Kidney epithelial cell (primary cell): ENCODE data around the gene ATF1. TPM values are rescaled to one million over a fixed set of nuclear protein-coding genes. Genes with fewer than 3 reads are reported as not detected.

Experiments
- DNase-seq: peaks from one replicate; pipeline ENCODE4 v3.0.0-alpha.2; 2010; ENCODE audit warnings: low read depth
- H3K27me3 ChIP-seq: 2 replicates; pipeline ENCODE4 v1.6.0; 2011; ENCODE audit warnings: low read length; ENCODE audit not compliant: control insufficient read depth, insufficient read depth
- H3K36me3 ChIP-seq: 2 replicates; pipeline ENCODE4 v1.5.1; 2011; ENCODE audit warnings: low read length; ENCODE audit not compliant: control insufficient read depth, insufficient read depth
- H3K4me3 ChIP-seq: 2 replicates; pipeline ENCODE4 v1.5.1; 2011; ENCODE audit warnings: low read depth, mild to moderate bottlenecking, control low read depth, low read length
- total RNA-seq: library from RNA; depleted of rRNA; stranded (reverse); fragments of >200 nt; gene quantifications from 2 replicates; pipeline ENCODE4 v1.2.3, GENCODE V29; 2015
- TF ChIP-seq, protein P1 (sequence below): IDR thresholded peaks from 2 replicates; pipeline ENCODE4 v1.5.1; 2011; ENCODE audit warnings: mild to moderate bottlenecking, moderate library complexity, low read length, control low read depth, inconsistent platforms; ENCODE audit not compliant: insufficient read depth, poor library complexity, severe bottlenecking

ATF1 gene
- total RNA-seq, 1 donor from 2014 or later = 17.3 TPM

DNA sequence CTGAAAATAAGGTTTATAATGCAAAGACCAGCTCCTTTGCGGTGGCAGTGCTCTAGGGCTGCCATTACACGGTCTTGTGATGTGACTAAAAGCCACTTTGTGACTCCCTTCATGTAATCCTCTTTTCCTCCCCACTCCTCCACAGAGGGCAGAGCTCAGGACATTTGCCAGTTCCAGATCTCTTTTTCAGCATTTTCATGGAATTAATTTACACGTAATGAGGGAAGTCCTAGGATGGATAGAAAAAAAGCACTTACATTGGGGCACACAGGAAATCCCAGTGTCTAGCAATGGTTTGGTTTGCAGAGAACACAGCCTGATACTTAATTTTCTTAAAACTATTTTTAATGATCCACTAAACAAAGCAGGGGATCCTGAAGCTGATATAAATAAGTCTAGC, 17.5 kb upstream of the ATF1 start:
- Histone ChIP-seq H3K36me3 (no peaks in the 10 kb centered on the region), H3K27me3 (no peaks in the 10 kb centered on the region), H3K4me3 (no peak overlapping the region)
- TF ChIP-seq, protein P1, sequence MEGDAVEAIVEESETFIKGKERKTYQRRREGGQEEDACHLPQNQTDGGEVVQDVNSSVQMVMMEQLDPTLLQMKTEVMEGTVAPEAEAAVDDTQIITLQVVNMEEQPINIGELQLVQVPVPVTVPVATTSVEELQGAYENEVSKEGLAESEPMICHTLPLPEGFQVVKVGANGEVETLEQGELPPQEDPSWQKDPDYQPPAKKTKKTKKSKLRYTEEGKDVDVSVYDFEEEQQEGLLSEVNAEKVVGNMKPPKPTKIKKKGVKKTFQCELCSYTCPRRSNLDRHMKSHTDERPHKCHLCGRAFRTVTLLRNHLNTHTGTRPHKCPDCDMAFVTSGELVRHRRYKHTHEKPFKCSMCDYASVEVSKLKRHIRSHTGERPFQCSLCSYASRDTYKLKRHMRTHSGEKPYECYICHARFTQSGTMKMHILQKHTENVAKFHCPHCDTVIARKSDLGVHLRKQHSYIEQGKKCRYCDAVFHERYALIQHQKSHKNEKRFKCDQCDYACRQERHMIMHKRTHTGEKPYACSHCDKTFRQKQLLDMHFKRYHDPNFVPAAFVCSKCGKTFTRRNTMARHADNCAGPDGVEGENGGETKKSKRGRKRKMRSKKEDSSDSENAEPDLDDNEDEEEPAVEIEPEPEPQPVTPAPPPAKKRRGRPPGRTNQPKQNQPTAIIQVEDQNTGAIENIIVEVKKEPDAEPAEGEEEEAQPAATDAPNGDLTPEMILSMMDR = no peak
- DNase-seq = no peak

DNA sequence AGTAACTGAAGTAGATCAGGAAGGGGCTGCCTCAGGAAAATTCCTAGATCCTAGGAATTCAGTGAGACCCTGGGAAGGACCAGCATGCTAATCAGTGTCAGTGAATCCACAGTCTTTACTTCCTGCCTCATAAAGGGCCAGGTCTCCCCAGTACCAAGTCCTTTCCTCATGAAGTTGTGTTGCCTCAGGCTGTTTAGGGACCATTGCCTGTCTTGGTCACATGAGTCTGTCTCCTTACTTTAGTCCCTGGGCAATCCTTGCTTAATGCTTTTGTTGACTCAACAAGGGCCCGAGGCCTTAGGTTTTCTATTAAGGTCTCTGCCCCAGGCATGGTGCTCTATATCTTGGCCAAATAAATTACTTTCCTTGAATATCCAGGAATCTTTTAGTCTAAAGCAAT, 16.1 kb upstream of the ATF1 start:
- TF ChIP-seq, protein P1 = no peak
- H3K27me3 ChIP-seq = no peaks in the 10 kb centered on the region
- no peaks in the 10 kb centered on the region for H3K36me3 ChIP-seq
- H3K4me3 ChIP-seq = no peak overlapping the region
- no peak for DNase-seq

- no peaks in the 10 kb centered on the region for H3K27me3 ChIP-seq
- no peak for DNase-seq
- TF ChIP-seq, protein P1 = no peak
- no peaks in the 10 kb centered on the region for H3K36me3 ChIP-seq
- no peak overlapping the region for H3K4me3 ChIP-seq
Measured at GRCh38 chr12:50749459-50749882, 14.4 kb upstream of the ATF1 start.

GRCh38 chr12:50750366-50750765, 13.5 kb upstream of the ATF1 start:
- TF ChIP-seq, protein P1 = no peak
- H3K4me3 ChIP-seq = no peak overlapping the region
- H3K36me3 ChIP-seq = no peaks in the 10 kb centered on the region
- DNase-seq = no peak
- H3K27me3 ChIP-seq = no peaks in the 10 kb centered on the region

GRCh38 chr12:50751948-50752721, 11.8 kb upstream of the ATF1 start:
- TF ChIP-seq, protein P1 = no peak
- H3K27me3 ChIP-seq = no peaks in the 10 kb centered on the region
- H3K4me3 ChIP-seq = no peak overlapping the region
- H3K36me3 ChIP-seq = no peaks in the 10 kb centered on the region
- no peak for DNase-seq
